Measurements from ENCODE around the gene MSANTD2.

The MSANTD2 gene

DNA sequence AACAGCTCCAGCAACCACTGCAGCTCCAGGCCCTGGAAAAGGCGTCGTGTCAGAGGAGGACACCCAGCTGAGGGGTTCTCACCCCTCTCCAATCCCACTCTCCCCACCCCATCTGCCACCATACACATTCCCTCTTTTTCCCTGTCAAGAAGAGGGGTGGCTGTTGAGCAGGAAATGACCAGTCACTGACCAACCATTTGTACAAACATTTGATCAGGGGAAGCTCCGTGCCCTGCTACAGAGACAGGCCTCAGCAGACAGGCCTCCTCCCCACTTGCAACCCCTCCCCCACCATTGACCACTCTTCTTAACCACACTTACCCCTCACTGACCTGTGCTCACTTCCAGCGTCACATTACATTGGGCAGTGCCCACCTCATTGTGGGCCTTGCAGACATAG is 45.9 kb downstream of the MSANTD2 start:
- no peak for DNase-seq (ENCODE audit: low spot score)

DNA sequence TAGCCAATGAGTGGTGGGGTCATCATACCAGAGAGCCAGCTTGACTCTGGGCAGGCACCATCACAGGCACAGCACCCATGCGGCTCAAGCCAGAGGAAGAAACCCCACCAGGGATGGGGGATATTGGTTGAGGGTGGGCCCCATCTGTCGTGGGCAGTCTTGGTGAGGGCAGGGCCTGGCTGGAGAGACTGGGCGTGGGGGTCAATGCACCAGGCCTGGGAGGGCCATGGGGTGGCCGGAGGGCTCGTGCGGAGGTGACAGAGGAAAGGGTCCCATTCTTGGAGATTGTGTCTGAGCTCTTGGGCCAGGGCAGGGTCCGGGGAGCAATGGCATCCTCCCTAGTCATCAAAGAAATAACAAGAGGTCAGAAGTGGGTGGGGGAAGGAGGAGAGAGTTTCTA is 46.6 kb downstream of the MSANTD2 start:
- no peak for DNase-seq (ENCODE audit: low spot score)

DNA sequence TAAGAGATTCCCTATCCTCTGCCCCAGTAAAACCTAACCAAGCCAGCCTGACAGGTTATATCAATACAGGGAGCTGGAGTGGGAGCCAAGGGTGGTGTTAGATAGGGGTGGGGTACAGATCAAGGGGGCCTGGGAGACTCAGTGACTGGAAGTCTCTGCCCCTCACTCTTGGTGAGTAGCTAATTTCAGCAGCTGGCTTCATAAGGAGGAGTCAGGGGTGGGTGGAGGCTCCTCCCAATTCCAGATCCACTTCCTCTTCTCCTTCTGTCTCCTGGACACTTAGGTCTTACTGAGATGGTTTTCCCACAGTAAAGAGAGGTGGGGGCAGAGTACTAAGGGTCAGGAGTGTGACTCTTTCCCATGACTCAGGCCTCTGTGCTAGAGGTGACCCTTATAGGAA is 47.0 kb downstream of the MSANTD2 start:
- no peak for DNase-seq (ENCODE audit: low spot score)

DNA sequence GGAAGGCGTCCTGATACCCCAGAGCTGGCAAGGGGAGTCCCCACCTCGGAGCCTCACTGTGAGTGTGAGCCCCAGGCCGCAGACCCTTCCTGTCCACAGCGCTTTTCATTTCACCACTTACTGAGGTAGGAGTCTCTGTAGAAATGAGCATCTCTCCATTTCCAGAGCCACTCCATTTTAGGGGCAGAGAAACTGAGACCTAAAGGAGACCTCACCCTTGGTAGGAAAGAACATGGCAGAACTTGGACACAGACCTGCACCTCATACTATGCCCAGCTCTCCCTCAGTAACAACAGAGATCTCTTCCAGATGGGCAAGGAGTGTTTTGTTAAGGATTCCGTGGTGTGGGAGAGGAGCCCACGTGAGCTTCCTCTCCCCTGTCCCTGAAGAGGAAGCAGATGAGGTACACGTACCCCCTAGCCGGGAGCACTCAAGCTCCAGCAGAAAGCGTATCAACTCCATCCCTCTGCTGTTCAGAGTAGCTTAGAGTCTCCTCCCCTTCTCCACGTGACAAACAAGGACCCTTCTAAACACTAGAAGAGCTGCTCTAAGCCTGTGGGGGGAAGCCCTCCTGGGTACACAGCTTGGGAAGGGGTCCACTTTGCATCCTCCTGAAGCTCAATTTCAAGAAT is 47.6 kb downstream of the MSANTD2 start:
- no peak for DNase-seq (ENCODE audit: low spot score)

DNA sequence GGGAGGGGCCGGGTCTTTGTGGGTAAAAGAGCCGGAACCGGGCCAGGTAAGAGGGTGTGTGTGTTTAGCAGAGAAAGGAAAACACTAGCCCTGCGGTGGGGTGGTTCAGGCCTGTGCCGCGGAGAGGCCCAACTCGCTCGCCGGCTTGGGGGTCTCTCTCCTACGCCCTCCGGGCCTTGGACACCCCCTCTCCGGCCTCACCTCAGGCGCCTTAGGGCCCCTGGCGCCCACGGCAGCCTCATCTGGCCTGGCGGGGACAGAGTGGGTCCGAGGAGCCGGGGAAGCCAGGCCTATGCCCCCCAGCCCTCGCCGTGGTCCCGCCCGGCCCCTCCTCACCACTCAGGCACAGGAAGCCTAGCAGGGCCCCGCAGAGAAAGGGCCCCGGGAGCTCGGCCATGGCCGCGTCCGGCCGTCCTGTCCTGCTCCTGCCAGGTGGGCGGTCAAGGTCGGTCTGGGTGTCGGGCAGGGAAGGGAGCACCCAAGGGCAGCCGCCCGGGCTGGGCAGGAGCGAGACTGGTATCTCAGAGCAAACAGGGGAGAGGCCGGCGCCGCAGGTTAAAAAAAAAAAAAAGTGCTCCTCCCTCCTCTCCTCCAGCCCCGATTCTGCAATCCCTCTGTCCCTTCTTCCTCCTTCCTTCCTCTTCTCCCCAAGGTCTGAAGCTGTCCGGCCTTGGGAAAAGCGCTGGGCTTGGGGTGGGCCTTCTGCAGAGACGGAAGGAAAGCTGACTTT is 48.3 kb downstream of the MSANTD2 start, which contains the start of gene VSIG2:
TSS of gene VSIG2 (minus strand) at position 515 of the 730 bp plus-strand sequence. CDS start at position 397, 118 bp downstream.
- DNase-seq (ENCODE audit: low spot score): no peak

DNA sequence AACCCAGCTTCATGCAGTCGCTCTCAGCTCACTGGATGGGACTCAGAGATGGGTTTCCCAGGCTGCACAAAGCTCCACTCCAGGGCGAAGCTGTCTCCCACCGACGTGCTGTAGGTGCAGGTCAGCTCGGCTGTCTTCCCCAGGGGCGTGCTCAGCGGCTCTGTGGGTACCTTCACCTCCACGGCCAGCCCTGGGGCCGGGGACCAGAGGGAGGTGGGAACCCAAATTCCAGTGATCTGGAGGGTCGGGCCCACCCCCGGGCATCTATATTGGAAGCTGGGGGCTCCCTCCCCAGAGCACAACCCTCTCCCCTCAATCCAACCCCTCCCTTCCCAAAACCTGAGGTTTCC is 48.8 kb downstream of the MSANTD2 start:
- DNase-seq (ENCODE audit: low spot score): no peak

DNA sequence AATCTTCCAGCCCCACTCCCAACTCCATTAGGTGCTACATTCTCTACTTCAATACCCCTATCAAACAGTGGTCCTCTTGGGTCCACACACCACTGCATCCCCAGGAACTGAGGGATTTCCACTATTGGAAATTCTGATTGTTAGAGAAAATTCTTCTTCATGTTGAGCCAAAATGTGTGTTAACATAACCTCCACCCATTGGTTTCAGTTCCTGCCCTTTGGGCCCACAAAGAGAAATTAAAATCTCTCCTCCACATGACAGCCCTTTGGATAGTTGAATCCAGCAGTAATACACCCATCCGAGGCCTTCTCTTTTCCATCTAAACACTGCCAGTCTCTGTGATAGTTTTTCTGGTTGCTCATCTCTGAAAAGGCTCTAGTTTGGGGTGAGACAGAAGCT is 50.3 kb downstream of the MSANTD2 start:
- no peak for DNase-seq (ENCODE audit: low spot score)

DNA sequence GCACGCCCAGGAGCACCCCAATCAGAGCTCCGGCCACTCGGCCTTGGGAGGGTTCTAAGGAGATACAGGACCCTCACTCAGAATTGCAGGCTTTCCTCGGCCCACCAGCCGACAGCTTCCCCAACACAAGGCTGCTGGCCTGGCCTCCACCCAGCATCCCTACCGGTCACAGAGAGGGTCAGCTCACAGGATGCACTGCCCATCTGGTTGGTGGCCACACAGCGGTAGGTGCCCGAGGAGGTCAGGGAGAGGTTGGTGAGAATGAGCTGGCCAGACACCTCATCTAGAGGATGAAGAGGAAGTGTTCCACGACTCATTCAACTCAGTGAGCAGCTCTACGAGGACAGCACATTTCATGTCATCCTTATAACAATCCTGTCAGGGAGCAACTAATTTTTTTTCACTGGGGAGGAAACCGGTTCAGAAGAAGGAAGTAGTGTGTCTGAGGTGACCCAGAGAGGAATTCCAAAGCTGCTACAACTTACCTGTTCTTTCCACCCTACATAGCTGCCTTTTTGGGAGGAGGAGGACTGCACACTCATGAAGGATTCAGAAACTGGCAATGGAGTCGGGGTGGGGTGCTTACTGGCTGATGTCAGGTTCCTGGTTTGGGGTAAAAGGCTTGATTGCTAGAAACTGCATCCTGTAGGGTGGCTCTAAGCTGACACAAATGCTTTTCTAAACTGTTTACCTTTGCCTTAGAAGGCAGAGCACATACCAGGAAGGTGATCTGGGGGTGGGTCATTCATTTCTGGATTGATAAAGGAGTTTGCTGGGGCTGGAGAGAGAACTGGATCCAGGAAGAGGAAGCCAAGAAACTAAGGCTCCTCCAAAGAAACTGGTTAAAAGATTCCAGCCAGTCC is 51.5 kb downstream of the MSANTD2 start:
- no peak for DNase-seq (ENCODE audit: low spot score)

DNA sequence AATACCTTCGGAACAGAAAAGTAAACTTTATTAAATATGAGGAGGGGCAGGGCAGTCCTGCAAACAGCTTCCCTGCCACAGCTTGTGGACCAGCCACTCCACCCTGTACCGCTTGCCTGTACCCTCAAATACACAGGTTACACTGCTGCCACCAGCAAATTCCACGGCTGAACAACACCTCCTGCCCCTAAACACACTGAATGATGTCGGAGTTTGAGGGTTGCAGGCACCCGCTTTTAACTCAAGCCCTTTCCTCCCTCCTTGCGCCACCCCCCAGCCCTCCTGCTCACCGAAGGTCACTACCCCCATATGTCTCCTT is 52.1 kb downstream of the MSANTD2 start:
- no peak for DNase-seq (ENCODE audit: low spot score)

DNA sequence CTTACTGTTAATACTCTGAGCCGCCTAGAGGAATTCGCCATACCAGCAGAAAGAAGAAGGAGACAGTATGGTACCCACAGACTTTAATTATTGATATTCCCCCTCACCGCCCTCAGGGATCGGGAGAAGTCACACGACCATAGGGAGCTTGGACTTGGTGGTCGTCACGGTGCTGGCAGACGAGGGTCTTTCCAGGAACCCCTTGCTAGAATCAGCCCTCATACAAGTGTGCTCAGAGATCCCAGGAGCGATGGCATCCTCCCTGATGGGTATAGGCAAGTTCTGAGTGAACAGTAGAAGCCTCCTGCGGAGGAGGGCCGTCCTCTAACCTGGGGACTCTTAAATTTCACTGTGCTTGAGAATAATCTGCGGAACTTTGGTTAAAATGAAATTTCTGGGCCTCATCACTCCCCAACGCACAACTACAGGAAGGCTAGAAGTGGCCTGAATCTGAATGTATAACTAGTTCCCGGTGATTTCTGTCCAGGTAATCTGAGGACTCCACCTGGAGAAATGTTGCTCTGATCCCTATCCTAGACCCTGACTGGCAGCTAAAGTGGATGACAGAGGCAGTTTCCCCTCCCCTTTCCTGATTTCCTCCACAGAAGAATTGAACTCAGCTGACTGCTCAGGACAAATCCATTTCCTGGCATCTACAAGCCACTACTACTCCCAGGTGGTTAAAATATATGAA is 52.7 kb downstream of the MSANTD2 start:
- DNase-seq (ENCODE audit: low spot score): no peak

DNA sequence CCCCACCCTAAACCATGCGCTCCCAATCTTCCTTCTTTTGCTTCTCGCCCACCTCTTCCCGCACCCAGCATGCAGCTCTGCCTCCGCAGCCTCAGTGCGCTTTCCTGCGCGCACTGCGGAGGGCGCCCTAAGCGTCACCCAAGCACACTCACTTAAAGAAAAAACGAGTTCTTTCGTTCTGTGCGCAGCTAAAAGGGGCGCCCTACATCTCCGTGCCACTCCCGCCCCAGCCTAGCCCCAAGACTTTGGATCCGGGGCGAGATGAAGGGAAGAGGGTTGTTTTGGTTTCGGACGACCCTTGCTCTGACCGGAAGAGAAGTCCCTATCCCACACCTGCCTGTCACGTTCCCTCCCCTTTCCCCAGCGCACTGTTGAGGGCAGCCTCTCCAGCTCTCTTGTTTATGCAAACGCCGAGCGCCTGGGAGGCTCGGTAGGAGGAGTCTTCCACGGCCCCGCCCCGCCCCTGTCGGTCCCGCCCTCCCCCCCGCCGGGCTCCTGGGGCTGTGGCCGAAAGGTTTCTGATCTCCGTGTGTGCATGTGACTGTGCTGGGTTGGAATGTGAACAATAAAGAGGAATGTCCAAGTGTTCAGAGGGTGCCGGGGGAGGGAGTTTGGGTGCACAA is 53.5 kb downstream of the MSANTD2 start:
- no peak for DNase-seq (ENCODE audit: low spot score)

DNA sequence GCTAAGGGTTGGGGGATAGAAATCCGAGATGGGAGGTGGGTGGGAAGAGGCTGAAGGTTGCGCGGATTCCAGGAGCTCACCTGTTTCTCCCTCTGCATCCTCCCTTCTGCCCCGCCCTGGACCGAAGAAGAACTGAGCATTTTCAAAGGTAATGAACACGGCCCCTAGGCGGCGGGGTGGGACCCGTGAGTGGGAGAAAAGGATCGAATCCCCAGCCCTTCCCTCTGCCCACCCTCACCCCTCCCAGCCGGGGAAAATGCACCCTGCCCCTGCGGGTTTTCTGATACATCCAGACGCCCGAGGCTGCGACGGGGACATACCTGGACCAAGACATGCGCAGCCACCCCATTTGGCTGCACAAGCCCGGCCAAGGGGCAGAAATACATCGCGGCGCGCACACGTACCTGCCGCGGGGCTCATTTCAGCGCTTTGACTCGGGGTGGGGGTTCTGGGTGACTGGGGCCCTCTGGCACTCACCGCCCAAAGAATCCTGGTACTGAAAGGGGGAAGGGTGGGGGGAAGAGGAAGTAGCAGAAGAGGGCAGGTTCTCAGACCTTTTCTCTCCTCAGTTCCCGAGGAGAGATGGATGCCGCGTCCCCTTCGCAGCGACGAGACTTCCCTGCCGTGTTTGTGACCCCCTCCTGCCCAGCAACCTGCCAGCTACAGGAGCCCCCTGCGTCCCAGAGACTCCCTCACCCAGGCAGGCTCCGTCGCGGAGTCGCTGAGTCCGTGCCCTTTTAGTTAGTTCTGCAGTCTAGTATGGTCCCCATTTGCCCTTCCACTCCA is 54.2 kb downstream of the MSANTD2 start:
- DNase-seq (ENCODE audit: low spot score): no peak

DNA sequence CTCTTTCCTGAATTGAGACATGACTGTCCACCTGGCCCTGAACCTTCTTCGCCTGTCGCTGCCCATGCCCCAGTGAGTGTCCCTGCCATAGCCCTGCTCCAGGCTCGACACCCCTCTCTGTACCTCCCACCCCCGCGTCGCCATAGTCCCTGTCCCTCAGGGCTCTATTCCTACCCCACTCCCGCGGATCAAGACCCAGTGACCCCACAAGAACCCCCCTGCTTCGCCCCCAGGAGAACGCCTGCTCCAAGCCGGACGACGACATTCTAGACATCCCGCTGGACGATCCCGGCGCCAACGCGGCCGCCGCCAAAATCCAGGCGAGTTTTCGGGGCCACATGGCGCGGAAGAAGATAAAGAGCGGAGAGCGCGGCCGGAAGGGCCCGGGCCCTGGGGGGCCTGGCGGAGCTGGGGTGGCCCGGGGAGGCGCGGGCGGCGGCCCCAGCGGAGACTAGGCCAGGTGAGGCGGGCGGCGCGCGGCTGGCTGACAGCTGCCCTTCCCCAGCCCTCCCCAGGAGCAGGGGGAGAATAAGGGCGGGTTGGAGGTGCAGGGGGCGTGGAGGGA is 54.9 kb downstream of the MSANTD2 start:
- no peak for DNase-seq (ENCODE audit: low spot score)

DNA sequence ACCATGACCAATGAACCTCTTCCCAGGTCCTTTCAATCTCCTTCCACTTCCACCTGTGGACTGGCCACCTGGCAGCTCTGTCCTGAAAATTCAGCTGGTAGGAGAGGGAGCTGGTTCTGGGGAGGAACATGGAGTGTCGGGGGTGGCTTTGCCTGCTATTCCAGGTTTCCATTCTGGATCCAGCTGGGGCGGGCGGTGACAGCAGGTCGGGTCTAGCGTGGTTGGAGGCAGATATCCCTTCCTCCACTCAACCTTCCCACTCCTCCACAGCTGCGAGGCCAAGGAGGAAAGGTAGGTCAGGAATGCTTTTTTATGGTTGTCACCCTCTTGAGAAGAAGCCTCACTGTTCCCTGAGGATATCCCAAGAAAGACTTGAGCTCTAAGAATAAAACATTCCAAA is 57.2 kb downstream of the MSANTD2 start:
- DNase-seq (ENCODE audit: low spot score): no peak

DNA sequence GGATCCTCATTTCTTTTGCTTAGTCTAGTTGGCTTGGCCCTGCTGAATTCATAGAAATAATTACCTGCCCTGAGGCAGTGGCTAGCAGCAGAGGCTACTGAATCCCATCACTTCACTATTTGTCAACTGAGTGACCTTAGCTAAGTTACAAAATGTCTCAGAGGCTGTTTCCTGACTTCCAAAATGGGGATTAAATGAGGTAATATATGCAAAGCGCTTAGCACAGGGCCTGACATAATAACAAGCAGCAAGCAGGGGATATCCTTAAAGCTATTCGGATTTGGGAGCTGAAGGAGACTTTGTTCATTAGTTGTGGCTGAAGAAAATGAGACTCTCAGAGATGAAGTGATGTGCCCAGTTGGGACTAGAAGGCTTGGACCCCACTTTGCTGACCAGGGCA is 57.7 kb downstream of the MSANTD2 start:
- DNase-seq (ENCODE audit: low spot score): no peak

DNA sequence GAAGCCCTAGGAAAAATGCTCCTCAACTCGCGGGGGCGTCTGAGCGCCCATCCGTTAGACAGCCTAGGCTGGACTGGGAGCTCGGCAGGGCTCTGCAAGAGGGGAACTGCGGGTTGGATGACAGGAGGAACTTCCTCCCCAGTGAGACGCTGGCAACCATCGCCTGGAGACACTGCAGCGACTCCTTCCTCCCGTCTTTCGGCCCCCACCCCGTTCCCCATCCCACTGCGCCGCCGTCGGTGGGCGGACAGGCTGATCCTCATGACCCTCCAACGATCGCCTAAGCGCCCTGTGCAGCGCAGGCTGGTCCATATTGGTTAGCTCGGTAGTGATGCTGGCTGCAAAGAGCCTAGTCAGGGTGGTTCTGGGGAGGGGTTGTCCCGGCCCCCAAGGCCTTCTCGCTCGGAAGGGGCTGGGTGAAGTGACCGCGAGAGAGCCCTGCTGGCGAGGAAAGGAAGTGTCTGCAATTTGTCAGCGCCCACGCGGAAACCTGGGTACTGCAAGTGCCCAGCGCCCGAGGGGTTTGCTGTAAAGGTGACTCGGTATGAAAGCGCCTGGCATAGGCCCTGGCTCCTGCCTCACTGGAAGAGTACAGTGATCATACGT is 59.8 kb downstream of the MSANTD2 start:
- DNase-seq (ENCODE audit: low spot score): no peak

DNA sequence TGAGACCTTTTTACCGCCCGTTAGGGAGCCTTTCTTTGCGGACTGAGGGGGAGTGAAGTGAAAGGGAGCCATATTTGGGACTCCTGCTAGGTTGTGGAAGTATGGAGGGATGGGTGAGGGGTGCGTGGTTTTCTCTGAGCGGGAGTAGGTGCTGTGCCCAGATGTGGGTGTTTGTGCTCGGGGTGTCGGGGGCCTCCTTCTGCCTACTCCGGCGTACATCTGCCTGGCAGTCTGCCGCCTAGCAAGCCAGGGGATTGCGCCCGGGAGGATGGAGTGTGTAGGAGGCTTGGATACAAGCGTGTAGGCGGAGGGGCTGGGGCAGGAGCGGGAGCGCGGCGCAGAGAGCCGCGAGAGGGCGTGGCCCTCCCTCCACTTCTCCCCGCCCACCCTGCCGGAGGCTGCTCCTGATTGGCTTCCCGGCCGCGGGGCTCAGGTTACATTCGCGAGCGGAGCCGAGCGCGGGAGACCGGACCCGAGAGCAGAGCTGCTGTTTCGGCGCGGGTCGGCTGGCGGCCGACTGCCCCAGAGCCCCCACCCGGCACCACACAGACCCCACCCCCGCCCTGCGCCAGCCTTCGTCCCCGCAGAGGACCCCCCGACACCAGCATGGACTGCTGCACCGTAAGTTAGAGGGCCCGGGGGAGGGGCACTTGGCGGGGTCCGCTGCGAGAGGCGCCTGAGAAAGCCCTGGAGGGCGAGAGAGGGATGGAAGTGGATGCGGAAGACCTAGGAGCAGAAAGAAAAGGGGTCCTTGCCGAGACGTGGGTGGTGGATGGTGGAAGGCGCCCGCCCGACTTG is 60.5 kb downstream of the MSANTD2 start, which contains the start of gene NRGN:
TSS of gene NRGN (plus strand) at position 464 of the 798 bp plus-strand sequence. CDS start at position 607, 143 bp downstream.
- peak; percentile 93 for DNase-seq (ENCODE audit: low spot score)

DNA sequence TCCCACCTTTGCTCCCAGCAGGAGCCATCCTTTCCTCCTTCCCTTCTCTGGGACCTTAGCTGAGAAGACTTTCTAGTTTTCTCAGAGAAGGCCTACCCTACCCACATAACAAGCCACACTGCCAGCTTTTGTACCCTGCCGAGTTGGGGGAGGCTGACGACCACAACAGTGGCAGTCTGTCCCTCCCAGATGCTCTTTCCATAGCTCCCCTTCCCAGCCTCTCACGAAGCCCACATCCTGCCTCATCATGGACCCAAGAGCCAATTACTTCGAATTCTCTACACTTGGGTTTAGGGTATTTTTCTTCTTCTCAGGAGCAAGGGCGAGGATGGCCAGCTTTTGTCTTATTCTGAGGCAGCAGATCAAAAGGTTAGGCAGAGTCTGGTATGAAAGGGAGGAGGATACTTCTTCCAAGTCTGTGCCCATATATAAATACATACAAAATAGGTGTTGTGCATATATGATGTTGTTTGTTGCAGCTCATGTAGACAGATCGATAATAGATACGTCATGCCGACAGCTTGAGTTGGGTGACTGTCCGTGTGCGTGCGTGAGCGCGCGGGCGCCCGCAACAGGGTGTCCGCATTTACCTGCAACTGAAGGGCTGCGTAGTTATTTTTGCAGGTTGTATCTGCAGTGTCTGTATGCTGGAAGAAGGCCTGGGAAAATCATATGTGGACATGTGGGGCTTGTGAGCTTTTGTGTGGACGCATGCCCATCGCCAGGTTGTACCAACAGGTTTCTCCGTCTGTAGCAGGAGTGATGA is 61.3 kb downstream of the MSANTD2 start:
- no peak for DNase-seq (ENCODE audit: low spot score)
